ENCODE data around the gene GRIK4. TPM values are rescaled to one million over a fixed set of nuclear protein-coding genes. Genes with fewer than 3 reads are reported as not detected.

Gene GRIK4
- total RNA-seq, 1 donor from 2014 or later: 2.2 TPM

DNA sequence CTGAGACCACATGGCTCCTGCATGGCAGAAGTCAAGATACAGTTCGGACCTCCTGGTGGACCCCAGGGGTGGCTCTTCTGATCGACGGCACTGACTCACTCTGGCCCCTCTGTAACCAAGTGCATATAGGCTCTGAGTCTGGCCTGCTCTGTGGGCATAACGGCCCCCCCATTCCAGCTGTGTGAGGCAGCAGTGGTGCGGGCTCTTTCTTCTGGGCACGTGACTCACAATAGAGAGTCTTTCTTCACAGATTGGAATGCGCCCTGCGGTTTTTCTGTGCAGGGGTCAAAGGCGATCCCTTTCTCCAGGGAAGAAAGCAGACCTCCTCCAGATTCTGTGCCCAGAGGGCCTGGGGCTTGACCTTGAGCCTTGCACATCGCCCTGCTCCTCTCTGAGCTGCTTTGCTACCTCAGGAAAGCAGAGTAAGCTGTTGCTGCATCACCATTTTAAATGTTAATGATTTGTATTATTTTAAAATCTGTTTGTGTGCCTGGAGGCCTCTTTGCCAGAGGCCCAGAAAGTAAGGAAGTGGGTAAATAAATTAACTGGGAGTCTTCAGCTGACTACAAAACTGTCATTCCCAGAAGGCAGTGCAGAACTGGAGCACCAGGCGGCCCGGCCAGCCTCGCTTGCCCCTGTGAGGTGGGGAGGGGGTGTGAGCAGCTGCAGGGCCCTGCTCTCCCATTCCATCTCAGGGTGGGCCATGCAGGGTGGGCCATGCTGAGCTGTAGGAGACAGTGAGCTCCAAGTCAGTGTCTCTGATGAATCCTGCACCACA, 199.0 kb downstream of the GRIK4 start:
- peak in 1 of 2 experiments; percentile 47 for DNase-seq (ENCODE audit: low spot score in 2 of 2, unreplicated experiment in 2 of 2)
- peak overlapping the region; percentile 38 for H3K27ac Mint-ChIP-seq
- peaks cover 38% of the 10 kb centered on the region for H3K4me1 Mint-ChIP-seq
- no peaks in the 10 kb centered on the region for H3K36me3 Mint-ChIP-seq
- TF ChIP-seq, protein P1, sequence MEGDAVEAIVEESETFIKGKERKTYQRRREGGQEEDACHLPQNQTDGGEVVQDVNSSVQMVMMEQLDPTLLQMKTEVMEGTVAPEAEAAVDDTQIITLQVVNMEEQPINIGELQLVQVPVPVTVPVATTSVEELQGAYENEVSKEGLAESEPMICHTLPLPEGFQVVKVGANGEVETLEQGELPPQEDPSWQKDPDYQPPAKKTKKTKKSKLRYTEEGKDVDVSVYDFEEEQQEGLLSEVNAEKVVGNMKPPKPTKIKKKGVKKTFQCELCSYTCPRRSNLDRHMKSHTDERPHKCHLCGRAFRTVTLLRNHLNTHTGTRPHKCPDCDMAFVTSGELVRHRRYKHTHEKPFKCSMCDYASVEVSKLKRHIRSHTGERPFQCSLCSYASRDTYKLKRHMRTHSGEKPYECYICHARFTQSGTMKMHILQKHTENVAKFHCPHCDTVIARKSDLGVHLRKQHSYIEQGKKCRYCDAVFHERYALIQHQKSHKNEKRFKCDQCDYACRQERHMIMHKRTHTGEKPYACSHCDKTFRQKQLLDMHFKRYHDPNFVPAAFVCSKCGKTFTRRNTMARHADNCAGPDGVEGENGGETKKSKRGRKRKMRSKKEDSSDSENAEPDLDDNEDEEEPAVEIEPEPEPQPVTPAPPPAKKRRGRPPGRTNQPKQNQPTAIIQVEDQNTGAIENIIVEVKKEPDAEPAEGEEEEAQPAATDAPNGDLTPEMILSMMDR (IDR thresholded peaks at IDR 0.05; ENCODE audit: unreplicated experiment): no peak
- no peaks in the 10 kb centered on the region for H3K27me3 Mint-ChIP-seq (ENCODE audit: low read depth)
- no peak overlapping the region for H3K4me3 Mint-ChIP-seq
- H3K9me3 Mint-ChIP-seq: peaks cover 4% of the 10 kb centered on the region

DNA sequence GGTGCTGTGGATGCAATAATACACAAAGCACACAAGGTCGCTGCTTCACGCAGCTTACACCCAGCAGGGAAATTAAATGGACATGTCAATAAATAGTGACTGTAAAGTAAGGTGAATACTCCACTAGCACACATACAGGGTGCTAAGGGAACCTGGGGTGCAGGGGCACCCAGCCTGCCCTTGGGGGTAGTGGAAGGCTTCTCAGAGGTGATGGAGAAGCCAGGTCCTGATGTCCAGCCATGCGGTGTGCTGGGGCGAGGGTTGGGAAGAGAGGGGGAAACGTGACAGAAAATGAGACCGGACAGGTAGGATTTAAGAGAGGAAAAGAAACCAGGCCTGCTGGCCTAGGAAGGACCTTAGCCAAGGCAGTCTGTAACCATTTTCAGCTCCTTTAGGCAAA, 200.5 kb downstream of the GRIK4 start:
- H3K4me1 Mint-ChIP-seq: peaks cover 38% of the 10 kb centered on the region
- no peak overlapping the region for H3K27ac Mint-ChIP-seq
- no peaks in the 10 kb centered on the region for H3K36me3 Mint-ChIP-seq
- TF ChIP-seq, protein P1 (IDR thresholded peaks at IDR 0.05; ENCODE audit: unreplicated experiment): no peak
- no peak for DNase-seq (ENCODE audit: low spot score in 2 of 2, unreplicated experiment in 2 of 2)
- H3K27me3 Mint-ChIP-seq (ENCODE audit: low read depth): no peaks in the 10 kb centered on the region
- no peak overlapping the region for H3K4me3 Mint-ChIP-seq
- no peaks in the 10 kb centered on the region for H3K9me3 Mint-ChIP-seq

DNA sequence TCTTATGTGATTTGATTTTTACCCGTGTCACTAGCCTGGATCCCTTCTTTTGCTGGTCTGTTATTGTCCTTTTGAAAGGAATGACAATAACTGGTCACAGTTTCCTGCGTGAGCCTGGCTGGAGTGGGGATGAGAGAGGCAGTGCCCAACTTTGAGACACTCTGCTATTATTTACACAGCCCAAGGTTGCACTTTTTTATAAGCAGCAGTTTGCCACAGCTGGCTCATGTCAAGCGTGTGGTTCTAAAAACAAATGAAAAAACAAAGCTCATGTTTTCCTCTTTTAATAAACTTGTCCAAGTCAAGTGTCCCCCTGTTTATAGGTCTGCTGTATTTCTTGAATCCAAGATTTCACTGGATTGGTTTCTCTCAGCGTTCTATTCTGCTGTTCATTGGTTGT, 201.3 kb downstream of the GRIK4 start:
- no peaks in the 10 kb centered on the region for H3K36me3 Mint-ChIP-seq
- H3K9me3 Mint-ChIP-seq: no peaks in the 10 kb centered on the region
- no peak overlapping the region for H3K27ac Mint-ChIP-seq
- no peaks in the 10 kb centered on the region for H3K27me3 Mint-ChIP-seq (ENCODE audit: low read depth)
- no peak overlapping the region for H3K4me3 Mint-ChIP-seq
- TF ChIP-seq, protein P1 (IDR thresholded peaks at IDR 0.05; ENCODE audit: unreplicated experiment): no peak
- H3K4me1 Mint-ChIP-seq: peaks cover 38% of the 10 kb centered on the region
- no peak for DNase-seq (ENCODE audit: low spot score in 2 of 2, unreplicated experiment in 2 of 2)

DNA sequence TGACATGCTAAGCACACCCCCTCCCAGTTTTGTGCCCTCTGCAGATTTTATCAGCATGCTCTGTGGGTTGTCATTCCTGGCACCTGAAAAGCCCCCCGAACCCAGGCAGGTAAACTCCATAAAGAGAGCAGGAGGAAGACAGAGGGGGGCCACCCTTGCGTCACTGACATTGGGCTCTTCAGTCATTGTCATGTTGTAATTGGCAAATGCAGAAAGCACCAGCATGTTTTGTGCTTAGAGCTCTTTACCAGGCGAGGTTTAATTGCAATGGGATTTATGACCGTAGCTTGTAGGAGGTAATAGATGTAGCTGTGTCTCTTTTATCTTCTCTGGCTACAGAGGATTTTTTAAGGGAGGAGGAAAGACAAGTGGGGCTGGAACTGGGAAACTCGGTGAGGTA, 201.7 kb downstream of the GRIK4 start:
- DNase-seq (ENCODE audit: low spot score in 2 of 2, unreplicated experiment in 2 of 2): no peak
- TF ChIP-seq, protein P1 (IDR thresholded peaks at IDR 0.05; ENCODE audit: unreplicated experiment): no peak
- H3K4me3 Mint-ChIP-seq: no peak overlapping the region
- H3K27ac Mint-ChIP-seq: no peak overlapping the region
- no peaks in the 10 kb centered on the region for H3K27me3 Mint-ChIP-seq (ENCODE audit: low read depth)
- no peaks in the 10 kb centered on the region for H3K36me3 Mint-ChIP-seq
- no peaks in the 10 kb centered on the region for H3K9me3 Mint-ChIP-seq
- peaks cover 41% of the 10 kb centered on the region for H3K4me1 Mint-ChIP-seq

DNA sequence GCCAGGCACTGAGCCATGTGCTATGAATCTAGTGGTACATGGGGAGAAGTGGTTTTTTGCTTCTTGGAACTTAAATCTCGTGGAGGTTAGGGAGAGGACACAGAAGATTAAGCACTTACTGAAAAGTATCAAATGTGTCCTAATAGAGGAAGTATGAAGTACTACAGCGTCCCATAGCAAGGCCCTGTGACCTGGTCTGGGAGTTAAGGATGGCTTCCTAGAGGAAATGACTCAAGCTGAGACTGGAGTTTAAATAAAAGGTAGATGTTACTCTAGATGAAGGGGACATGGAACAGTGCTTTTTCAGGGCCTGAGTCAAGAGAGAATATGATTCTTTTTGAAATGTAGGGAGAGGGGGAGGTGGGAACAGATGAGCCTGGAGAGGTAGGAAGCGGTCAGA, 202.9 kb downstream of the GRIK4 start:
- TF ChIP-seq, protein P1 (IDR thresholded peaks at IDR 0.05; ENCODE audit: unreplicated experiment): no peak
- Mint-ChIP-seq H3K9me3 (no peaks in the 10 kb centered on the region), H3K27me3 (ENCODE audit: low read depth) (no peaks in the 10 kb centered on the region), H3K4me1 (peaks cover 52% of the 10 kb centered on the region), H3K27ac (no peak overlapping the region), H3K4me3 (no peak overlapping the region), H3K36me3 (no peaks in the 10 kb centered on the region)
- DNase-seq (ENCODE audit: low spot score in 2 of 2, unreplicated experiment in 2 of 2): no peak

Data from mesothelial cell of epicardium (in vitro differentiated cells).